ENCODE measurements around the gene LDLRAP1.

LDLRAP1 gene

DNA sequence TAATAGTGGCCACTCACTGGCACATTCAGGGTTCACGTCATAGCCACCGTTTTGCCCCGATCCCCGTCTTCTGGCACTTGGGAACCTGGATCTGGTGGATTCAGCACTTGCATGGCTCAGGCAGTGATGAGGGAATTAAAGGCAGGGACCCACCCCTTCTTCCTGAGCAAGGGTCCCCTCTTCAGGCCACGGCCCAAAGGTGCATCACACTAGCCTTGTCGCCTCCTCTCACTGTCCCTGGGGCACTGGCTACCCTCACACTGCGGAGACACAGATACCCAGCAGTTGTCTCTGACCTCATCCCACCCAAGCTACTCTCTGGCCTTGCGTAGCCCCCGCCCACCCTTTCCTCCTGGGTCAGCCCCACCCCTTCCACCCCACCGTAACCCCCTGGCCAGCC lies 19.9 kb upstream of the LDLRAP1 start:
- DNase-seq, result no peak

DNA sequence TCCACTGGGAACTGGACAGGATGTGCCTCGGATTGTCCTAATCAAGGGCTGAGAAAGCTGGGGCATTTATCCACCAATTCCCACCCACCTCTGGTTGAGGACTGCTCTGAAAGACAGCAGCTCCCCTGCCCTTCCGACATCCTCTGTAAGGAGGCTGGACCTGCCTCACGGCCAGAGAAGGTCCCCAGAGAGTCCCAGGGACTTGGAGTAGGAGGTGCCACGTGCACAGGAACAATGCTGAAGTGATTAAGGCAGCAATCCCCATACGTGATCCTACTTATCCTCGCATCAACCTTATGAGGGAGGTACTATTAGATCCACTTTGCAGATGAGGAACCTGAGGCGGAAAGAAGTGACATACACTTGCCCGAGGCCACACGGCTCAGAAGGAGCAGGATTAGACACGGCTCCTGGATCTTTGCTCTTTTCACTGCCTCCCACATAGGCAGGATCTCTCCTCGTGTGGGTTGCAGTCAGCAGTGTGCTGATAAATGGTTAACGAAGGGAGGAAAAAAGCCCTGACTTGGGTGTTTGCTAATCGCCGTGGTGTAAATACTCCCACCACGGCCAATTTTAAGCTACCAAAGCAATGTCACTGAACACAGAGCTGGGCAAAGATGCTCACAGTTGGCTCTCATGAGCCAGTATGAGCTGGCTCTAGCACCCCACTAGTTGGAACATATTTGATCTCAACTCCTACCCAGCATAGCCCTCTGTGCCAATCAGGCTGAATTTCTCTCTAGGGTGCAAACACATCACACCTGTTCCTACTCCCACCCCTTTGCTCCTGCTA lies 18.6 kb upstream of the LDLRAP1 start:
- peak in 12 of 58 donors; percentile 6 to 61 (median 28) for DNase-seq

DNA sequence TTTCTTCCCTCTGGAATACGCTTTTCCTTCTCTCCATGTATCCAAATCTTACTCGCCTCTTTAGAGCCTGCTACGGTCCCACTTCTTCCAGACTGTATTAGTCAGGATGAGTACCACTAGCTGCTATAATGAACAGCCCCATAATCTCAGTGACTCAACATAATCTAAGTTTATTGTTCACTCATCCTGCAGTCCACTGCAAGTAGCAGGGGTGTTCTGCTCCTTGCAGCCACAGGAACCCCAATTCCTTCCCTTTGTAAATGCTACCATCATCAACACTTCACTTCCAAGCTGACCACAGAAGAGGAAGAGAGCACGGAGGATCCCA lies 18.1 kb upstream of the LDLRAP1 start:
- DNase-seq, result no peak

DNA sequence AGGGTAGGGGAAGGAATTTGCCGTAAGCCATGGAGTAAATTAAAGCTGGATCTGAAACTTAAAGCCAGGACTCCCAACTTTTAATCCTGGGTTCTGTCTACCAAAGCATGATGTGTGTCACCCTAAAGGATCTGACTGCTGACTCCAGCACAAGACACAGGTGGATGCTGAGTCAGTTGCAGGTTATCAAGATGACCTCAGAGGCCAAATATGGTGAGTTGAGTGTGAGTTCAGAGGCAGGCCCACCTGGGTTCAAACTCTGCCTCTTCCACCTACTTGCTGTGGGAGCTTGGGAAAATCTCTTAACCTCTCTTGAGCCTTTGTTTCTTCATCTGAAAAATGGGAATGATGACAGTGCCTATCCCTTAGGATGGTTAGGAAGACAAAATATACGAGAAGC lies 16.7 kb upstream of the LDLRAP1 start:
- DNase-seq, result no peak

DNA sequence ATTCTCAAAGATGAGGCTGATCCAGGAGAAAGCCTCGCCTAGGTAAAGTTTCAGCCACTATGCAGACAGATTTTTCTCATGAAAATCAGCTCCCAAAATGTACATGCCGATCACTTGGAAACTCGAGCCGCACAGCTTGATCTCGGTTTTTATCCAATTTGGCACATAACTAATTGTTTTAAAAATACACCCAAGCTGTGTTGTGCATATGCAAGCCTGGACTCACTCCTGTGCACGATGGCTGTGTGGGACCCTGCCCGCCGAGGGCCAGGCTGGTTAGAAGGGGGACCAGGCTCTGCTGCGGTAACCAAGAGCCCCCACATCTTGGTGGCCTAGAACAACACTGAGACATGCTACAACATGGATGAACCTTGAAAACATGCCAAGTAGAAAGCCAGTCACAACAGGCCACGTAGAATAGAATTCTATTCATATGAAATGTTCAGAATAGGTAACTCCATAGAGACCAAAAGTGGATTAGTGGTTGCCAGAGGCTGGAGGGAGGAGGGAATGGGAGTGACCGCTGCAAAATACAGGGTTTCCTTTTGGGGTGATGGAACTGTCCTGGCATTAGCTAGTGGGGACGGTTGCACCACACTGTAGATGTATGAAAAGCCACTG lies 16.1 kb upstream of the LDLRAP1 start:
- peak in 13 of 58 donors; percentile 10 to 34 (median 19) for DNase-seq

DNA sequence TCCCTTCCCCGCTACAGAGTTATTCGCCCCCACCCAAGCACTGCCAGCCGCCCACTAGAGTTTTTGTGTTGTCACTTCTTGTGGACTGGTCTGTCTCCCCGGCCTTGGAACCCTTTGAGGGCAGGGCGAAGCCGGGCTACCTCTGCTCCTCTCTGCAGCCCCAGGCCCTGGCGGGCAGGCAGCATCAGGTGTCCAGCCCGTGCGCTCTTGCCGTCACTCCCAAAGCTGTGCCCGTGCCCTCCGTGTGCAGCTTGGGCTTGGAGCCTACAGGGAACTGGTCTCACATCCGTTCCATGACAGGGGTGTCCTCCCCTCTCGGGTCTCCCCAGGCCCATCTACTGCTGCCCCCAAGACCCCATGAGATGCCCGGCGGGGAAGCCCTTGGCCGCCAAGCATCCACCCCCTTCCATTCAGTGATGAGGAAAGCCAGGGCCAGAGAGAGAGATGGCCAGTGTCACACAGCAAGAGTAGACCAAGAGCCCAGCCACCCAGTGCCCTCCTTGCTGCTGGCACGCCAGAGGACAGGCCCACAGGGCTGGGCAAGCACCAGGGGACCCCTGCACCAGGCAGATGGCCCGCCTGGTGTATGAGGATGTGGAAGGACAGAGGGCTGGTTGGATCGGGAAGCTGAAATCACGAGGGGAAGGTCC lies 15.3 kb upstream of the LDLRAP1 start:
- DNase-seq, result no peak

DNA sequence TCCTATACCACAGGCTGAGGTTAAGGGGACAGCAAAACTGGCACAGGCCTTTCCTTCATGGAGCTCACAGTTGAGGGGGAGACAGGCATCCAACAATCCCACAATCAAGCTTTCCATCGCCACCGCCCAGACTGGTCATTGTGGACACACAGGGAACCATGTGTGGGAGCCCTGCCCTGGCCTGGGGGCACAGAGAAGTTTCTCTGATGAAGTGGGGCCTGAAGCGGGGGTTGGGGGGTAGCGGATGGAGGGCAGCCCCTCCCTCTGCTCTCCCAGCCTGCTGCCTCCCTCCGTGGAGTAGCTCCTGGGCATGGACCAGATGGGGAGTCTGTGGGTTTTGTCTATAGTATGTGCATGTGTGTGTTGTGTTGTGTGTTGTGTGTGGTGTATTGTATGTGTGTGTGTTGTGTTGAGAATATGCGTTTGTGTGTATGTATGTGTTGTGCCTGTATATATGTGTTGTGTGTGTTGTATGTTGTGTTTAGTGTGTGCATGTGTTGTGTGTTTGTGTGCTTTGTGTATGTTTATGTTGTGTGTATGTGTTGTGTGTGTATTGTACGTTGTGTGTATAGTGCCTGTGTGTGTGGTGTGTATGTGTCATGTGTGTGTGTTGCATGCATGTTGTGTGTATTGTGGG lies 14.4 kb upstream of the LDLRAP1 start:
- DNase-seq, result no peak

DNA sequence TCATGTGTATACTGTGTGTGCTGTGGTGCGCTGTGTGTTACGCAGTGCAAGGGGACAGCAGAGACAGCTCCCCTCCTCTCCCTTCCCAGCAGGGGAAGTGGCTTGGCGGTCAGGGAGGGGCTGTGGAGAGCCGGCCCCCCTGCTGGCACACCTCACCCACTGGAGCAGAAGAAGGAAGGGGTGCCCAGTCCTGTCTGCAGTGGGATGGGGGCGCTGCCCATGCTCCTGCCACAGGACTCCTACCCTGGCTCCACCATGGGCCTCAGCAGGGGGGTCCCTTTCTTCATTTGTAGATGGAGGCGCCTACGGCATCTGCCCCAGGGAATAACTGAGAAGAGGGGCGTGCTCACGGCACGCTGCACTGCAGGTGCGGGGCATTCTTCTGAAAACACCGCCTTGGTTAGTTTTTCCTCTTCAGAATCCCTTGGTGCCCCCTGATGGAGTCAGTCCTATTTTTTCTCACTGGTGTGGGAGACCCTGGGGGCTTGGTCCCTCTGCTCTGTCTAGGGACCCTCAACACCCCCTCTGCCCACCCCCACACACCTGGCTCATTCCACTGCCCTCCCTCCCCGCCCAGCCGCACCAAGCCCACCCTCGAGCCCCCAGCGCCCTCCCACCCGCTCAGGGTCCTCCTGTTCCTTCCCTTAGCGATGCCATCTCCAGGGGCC lies 13.8 kb upstream of the LDLRAP1 start:
- DNase-seq, result no peak

DNA sequence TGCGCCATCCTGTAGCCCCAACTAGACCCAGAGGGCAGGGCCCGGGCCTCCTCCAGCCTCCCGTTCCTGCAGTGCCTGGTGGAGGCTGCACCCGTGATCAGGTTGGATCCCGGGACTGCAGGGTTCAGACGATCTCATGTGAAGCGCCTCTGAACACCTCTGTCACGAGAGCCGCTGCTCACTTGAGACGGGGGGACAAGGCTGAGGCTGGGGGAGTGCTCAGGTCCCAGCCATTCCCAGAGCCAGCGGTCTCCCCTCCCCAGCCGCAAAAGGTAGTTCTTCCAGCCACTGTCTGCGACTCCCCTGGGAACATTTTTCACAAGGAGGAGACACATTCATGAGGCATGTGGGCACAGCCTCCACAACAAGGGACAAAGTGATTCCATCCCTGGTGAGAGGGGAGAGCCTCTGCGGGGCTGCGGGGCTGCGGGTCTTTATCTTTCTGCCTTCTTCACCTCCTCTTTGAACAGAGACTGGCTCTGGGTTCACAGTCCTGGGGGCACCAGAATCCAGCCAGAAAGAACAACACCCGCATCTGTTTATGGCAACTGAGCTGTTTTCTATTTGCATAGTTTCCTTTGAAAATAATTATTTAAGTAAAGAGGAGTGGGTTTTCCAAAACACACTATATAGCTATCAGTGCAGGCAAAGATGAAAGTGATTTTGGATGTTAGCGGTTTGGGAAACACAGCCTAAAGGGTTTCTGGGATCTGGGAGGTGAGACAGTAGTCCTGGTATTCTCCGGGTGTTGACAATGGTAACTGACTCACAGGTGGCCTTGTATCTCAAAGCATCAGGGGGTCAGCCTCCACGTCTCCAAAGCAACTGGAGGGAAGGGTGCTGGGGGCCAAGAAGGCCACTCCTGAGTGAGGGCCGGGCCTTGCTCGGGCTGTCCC lies 13.0 kb upstream of the LDLRAP1 start:
- DNase-seq, result no peak

DNA sequence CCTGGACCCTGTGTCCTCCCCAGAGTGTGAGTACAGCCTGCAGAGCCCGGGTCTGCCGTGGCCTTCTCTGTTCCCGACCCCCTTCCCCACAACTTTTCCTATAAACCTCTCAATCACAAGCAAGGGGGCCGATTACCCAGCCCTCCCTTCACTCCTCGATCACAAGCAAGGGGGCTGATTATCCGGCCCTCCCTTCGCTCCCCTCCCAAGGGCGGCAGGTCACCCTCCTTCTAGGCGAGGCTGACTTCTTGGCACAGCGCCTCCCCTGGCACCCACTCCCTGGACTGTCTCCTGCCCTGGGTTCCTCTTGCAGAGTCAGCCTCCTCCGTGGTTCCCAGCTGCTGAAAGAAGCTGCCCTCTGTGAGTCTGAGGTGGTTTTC lies 12.3 kb upstream of the LDLRAP1 start:
- DNase-seq, result no peak

DNA sequence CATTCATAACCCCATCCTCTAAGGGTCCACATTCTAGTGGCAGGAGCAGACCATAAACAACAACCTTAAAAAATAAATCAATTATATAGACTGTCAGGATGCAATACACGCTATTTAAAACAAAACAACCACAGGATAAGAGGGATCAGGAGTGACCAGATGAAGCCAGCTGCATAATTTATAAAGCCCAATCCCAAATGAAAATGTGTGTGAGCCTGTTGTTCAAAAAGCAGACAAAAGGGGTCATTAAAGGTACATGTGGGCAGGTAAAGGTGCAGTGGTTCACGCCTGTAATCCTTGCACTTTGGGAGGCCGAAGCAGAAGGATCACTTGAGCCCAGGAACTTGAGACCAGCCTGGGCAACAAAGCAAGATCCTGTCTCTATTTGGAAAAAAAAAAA lies 10.4 kb upstream of the LDLRAP1 start:
- DNase-seq, result no peak

DNA sequence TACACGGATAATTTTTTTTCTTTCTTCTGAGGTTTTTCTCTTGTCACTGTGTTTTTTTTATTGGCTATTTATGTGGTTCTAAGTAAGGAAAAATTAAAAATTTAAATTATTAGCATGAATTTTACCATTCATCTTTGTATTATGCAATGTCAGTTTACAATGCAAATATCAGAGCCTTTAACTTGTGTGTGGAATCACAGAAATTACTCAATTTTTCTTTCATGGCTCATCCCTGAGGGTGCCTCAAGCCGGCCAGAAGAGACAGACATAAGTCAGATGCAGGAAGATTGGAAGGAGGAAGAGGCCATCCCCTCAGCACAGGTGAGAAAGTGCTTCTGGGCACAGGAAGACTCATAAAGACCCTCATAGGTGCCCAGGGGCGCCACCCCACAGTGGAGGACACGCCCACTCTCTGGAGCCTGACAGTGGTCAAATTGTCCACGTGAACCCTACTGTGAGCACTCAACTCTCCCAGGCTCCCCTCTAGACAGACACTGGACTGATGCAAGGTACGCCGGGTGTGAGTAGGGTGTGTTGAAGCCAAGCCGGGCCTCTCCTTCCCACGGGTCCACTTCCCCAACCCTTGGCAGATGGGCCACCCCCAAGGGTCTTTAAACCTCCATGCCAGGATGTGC lies 9.5 kb upstream of the LDLRAP1 start:
- DNase-seq, result no peak

DNA sequence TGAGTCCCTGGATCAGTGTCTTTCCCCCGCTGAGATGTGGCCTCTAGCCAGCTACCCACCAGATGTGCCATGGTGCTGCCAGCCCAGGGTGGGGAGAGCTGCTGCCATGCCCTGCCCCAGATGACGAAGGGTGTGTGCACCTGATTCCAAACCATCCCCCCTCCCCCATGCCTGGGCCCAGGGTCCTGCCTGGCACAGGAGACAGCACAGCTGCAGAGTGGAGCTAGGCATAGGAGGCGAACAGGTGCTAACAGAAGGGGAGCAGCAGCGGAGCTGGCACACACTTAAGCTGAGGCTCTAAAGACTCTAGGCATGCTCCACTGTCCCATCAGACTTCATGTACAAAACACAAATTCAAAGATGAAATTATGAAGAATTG lies 9.0 kb upstream of the LDLRAP1 start:
- no peak for DNase-seq

DNA sequence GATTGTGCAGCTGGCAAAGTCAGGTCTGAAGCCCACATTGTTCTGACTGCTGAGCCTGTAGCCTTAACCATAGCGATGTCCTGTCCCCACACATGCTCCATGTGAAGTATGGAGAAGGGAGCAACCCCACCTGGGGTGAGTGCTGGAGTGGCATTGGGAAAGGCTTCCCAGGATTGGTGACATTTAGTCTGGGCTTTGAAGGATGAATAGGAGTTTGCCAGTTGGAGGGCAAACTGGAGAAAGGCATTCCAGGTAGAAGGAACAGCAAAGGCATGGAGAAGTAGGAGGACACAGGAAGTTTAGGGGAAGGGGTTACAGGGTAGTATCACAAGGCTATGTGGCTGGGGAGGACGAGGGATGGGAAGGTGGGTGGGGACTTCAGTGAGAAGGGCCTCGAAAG lies 7.3 kb upstream of the LDLRAP1 start:
- DNase-seq, result no peak

DNA sequence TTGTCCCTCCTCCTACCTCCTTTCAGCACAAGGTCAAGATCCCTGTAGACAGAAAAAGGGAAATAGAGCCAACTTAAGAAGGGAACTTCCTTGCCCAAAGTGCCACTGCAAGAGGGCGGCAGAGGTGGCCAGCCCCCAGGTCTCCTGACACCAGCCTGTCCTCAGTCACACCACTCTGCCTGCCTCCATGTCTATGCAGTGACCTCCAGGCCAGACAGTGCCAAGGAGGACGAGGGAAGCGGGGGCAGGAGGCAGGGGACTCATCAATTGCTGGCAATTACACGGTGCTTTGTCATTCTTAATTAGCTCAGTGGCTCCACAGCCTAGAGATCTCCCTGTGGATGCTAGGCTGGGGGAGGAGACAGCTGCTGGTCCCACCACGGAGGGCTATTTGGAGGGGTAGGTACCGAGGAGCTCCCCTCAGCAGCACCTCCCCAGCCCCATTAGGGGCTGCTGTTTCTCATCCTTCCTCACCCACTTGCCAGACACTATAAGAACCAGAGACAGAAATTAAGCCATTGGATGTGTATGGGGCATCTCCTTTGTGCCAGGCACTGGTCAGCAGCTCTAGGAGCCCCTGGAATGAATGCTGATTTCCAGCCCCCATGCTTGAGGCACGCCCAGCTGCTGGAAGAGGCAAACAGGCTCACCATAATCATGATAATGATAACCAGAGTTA lies 6.1 kb upstream of the LDLRAP1 start:
- no peak for DNase-seq

DNA sequence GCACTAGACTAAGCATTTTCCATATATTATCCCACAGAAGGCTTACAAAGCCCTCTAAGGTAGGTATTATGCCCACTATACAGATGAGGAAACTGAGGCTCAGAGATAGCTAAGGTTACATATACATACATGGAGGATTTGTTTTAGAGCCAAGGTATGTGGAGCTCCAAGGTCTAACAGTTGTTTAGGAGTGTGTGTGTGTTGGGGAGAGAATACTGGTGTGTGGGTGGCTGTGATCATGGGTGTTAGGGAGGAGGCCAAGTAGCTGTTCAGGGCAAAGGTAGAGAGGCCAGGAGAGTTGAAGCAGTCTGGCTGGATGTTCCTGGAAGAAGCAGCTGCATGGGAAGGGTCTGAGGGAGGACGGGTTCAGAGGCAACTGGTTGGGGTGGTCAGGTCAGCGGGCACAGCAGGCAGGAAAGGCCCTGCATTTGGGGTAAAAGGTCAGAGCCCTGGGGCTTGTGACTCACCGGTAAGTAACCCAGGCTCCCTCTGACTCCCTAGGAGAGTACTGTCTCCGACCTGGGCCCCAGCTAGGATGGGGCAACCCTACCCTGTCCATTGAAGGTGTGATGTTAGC lies 5.1 kb upstream of the LDLRAP1 start:
- no peak for DNase-seq

DNA sequence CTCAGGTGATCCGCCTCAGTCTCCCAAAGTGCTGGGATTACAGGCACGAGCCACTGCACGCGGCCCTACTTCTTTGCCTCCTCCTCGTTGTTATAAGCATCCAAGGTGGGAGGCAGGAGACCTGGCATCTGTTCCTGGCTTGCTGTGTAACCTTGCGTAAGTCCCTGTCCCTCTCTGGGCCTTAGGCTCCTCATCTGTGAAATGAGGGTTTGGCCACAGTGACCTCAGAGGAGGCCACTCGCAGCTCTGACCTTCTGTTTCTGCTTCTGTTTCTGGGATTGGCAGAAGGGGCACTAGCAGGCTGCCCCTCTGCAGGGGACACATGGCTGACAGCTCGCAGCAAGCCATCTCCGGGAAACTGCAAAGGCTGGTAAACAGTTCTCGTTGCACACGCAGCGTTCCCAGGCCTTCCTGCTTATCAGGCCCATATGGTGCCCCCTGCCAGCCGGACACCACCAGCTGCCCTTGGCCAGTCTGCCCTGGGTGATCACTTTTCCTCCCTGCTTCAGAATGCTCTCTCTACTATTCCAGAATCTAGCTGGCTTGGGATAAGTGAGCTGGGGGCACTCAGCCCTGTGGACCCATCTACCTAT lies 2.6 kb upstream of the LDLRAP1 start:
- no peak for DNase-seq

DNA sequence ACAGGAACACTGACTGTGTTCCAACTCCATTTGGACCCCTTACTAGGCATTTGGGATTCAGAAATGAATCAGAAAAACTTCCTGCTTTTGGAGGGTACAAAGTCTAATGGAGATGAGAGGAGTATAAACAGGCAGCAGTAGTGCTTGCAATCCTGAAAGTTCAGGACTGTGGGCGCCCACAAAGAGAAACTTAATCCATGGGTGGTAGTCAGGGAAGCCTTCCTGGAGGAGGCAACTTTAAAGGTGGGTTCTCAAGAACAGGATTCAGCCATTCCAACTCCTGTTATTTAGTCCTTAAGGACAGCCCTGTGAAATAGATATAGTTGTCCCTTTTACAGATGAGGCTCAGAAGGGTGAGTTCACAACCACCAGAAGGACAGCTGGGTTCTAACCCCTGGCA lies 2.0 kb upstream of the LDLRAP1 start:
- DNase-seq, result no peak
